ENCODE data around the gene NRCAM.

NRCAM gene

GRCh38 chr7:108112683-108113082, 343.6 kb downstream of the NRCAM start:
- Histone ChIP-seq H4K20me1 (ENCODE audit: insufficient read depth, low read length) (no peaks in the 10 kb centered on the region), H3K9me3 (ENCODE audit: insufficient read depth, low read length) (no peaks in the 10 kb centered on the region), H3K4me3 (ENCODE audit: low read length) (no peak overlapping the region), H3K4me2 (ENCODE audit: low read length) (no peak overlapping the region), H3K36me3 (replicated peaks; ENCODE audit: low read depth, low read length) (no peaks in the 10 kb centered on the region), H3K79me2 (ENCODE audit: low read length) (no peaks in the 10 kb centered on the region), H2AFZ (ENCODE audit: low read depth, low read length) (no peak overlapping the region), H3K27me3 (ENCODE audit: low read depth, low read length) (no peaks in the 10 kb centered on the region), H3K9ac (ENCODE audit: low read length) (no peak overlapping the region), H3K27ac (ENCODE audit: low read length) (no peak overlapping the region), H3K4me1 (ENCODE audit: low read length) (no peaks in the 10 kb centered on the region)
- TF ChIP-seq EZH2phosphoT487 (IDR thresholded peaks at IDR 0.05; ENCODE audit: low read depth) (no peak), CTCF (IDR thresholded peaks at IDR 0.05; ENCODE audit: low read depth, low read length) (no peak)

- peak; percentile 80 for TF ChIP-seq CTCF (IDR thresholded peaks at IDR 0.05; ENCODE audit: low read depth, low read length)
- TF ChIP-seq EZH2phosphoT487 (IDR thresholded peaks at IDR 0.05; ENCODE audit: low read depth): no peak
- Histone ChIP-seq H3K79me2 (ENCODE audit: low read length) (no peaks in the 10 kb centered on the region), H3K9ac (ENCODE audit: low read length) (no peak overlapping the region), H3K9me3 (ENCODE audit: insufficient read depth, low read length) (no peaks in the 10 kb centered on the region), H3K27ac (ENCODE audit: low read length) (no peak overlapping the region), H3K27me3 (ENCODE audit: low read depth, low read length) (no peaks in the 10 kb centered on the region), H3K36me3 (replicated peaks; ENCODE audit: low read depth, low read length) (no peaks in the 10 kb centered on the region), H2AFZ (ENCODE audit: low read depth, low read length) (no peak overlapping the region), H3K4me3 (ENCODE audit: low read length) (no peak overlapping the region), H4K20me1 (ENCODE audit: insufficient read depth, low read length) (no peaks in the 10 kb centered on the region), H3K4me2 (ENCODE audit: low read length) (no peak overlapping the region), H3K4me1 (ENCODE audit: low read length) (no peaks in the 10 kb centered on the region)
Measured at GRCh38 chr7:108109221-108109908, 346.9 kb downstream of the NRCAM start.

GRCh38 chr7:108108131-108108530, 348.1 kb downstream of the NRCAM start:
- H3K9ac ChIP-seq (ENCODE audit: low read length): no peak overlapping the region
- H3K27ac ChIP-seq (ENCODE audit: low read length): no peak overlapping the region
- no peaks in the 10 kb centered on the region for H3K36me3 ChIP-seq (replicated peaks; ENCODE audit: low read depth, low read length)
- no peaks in the 10 kb centered on the region for H4K20me1 ChIP-seq (ENCODE audit: insufficient read depth, low read length)
- H3K27me3 ChIP-seq (ENCODE audit: low read depth, low read length): no peaks in the 10 kb centered on the region
- H2AFZ ChIP-seq (ENCODE audit: low read depth, low read length): no peak overlapping the region
- no peaks in the 10 kb centered on the region for H3K9me3 ChIP-seq (ENCODE audit: insufficient read depth, low read length)
- no peak overlapping the region for H3K4me3 ChIP-seq (ENCODE audit: low read length)
- H3K79me2 ChIP-seq (ENCODE audit: low read length): no peaks in the 10 kb centered on the region
- TF ChIP-seq EZH2phosphoT487 (IDR thresholded peaks at IDR 0.05; ENCODE audit: low read depth): no peak
- TF ChIP-seq CTCF (IDR thresholded peaks at IDR 0.05; ENCODE audit: low read depth, low read length): no peak
- H3K4me2 ChIP-seq (ENCODE audit: low read length): no peak overlapping the region
- no peaks in the 10 kb centered on the region for H3K4me1 ChIP-seq (ENCODE audit: low read length)

GRCh38 chr7:108104324-108104723, 351.9 kb downstream of the NRCAM start:
- Histone ChIP-seq H4K20me1 (ENCODE audit: insufficient read depth, low read length) (no peaks in the 10 kb centered on the region), H3K9me3 (ENCODE audit: insufficient read depth, low read length) (no peaks in the 10 kb centered on the region), H3K4me3 (ENCODE audit: low read length) (no peak overlapping the region), H3K9ac (ENCODE audit: low read length) (no peak overlapping the region), H3K79me2 (ENCODE audit: low read length) (no peaks in the 10 kb centered on the region), H3K27ac (ENCODE audit: low read length) (no peak overlapping the region), H3K4me1 (ENCODE audit: low read length) (no peaks in the 10 kb centered on the region), H3K27me3 (ENCODE audit: low read depth, low read length) (no peaks in the 10 kb centered on the region), H2AFZ (ENCODE audit: low read depth, low read length) (no peak overlapping the region), H3K36me3 (replicated peaks; ENCODE audit: low read depth, low read length) (no peaks in the 10 kb centered on the region), H3K4me2 (ENCODE audit: low read length) (no peak overlapping the region)
- TF ChIP-seq CTCF (IDR thresholded peaks at IDR 0.05; ENCODE audit: low read depth, low read length) (no peak), EZH2phosphoT487 (IDR thresholded peaks at IDR 0.05; ENCODE audit: low read depth) (no peak)

Data from OCI-LY3 (cell line).